Fibroblast of villous mesenchyme (primary cell): ENCODE measurements around the gene ARRDC1. TPM values are rescaled to one million over a fixed set of nuclear protein-coding genes. Genes with fewer than 3 reads are reported as not detected.

Source experiments
- DNase-seq: peaks from one replicate; pipeline ENCODE4 v3.0.0-alpha.2; 2010; ENCODE audit warnings: low read depth
- H3K4me3 ChIP-seq: 2 replicates; pipeline ENCODE4 v1.5.1; 2011; ENCODE audit warnings: low read depth, mild to moderate bottlenecking, low read length
- total RNA-seq: library from RNA; depleted of rRNA; stranded (reverse); fragments of >200 nt; gene quantifications from 2 replicates; pipeline ENCODE4 v1.2.3, GENCODE V29; 2012
- TF ChIP-seq, protein P1 (sequence below): IDR thresholded peaks from 2 replicates; pipeline ENCODE4 v1.5.1; 2012; ENCODE audit warnings: low read depth, mild to moderate bottlenecking, low read length; ENCODE audit not compliant: insufficient read depth

The ARRDC1 gene
- total RNA-seq, 1 donor: 12.5 TPM

DNA sequence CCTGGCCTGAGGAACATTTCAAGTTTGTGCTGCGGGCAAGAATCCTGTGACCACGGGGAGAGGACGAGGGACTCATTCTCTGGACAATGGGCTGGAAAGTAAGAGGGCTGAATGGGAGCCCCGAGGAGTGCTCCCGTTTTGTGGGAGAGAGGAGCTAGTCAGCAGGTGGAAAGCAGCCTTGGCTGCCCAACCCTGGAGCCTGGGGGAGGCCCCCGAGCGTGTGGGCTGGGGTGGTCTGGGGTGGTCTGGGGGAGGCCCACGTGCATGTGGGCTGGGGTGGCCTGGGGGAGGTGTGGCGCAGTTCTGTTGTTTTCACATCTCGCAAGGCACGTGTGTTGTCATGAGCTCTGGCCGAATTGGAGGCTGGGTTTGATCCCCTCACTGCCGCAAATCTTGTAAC lies 40.9 kb downstream of the ARRDC1 start:
- TF ChIP-seq, protein P1, sequence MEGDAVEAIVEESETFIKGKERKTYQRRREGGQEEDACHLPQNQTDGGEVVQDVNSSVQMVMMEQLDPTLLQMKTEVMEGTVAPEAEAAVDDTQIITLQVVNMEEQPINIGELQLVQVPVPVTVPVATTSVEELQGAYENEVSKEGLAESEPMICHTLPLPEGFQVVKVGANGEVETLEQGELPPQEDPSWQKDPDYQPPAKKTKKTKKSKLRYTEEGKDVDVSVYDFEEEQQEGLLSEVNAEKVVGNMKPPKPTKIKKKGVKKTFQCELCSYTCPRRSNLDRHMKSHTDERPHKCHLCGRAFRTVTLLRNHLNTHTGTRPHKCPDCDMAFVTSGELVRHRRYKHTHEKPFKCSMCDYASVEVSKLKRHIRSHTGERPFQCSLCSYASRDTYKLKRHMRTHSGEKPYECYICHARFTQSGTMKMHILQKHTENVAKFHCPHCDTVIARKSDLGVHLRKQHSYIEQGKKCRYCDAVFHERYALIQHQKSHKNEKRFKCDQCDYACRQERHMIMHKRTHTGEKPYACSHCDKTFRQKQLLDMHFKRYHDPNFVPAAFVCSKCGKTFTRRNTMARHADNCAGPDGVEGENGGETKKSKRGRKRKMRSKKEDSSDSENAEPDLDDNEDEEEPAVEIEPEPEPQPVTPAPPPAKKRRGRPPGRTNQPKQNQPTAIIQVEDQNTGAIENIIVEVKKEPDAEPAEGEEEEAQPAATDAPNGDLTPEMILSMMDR: no peak
- no peak overlapping the region for H3K4me3 ChIP-seq
- no peak for DNase-seq

DNA sequence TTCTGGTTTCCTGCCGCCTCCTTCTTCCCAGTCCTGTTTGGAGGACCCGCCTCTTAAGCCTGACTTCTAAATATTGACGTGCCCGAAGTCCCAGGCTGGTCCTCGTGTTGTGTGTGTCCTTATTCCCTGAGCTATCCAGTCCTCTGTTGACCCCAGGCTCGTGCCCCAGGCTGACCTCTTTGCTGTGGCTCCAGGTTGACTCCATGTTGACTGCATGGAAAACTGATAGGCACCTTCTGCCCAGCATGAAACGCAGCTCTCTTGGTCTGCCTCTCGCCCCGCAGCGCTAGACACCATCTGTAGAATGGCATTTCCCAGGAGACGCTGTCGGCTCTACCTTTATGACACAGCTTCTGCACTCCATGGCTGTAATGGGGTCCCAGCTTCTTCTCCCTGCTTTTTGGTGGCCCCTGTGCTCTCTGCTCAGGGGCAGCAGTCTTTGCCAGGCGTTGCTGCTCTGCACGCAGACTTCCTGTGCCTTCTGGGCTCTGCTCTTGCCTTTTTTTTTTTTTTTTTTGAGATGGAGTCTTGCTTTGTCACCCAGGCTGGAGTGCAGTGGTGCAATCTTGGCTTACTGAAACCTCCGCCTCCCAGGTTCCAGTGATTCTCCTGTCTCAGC lies 41.7 kb downstream of the ARRDC1 start:
- no peak overlapping the region for H3K4me3 ChIP-seq
- no peak for DNase-seq
- TF ChIP-seq, protein P1: no peak

DNA sequence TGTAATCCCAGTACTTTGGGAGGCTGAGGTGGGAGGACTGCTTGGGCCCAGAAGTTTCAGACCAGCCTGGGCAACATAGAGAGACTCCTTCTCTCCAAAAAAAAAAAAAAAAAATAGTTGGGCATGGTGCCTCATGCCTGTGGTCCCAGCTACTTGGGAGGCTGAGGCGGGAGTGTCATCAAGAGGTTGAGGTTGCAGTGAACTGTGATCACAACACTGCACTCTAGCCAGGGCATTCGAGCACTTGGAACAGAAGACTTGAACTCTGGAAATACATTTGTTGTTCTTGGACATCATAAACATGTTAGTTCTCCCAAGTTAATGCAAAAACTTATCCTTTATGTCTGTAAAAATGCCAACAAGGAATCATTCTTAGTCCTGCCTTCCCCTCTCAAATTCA lies 42.9 kb downstream of the ARRDC1 start:
- no peak for DNase-seq
- TF ChIP-seq, protein P1: no peak

DNA sequence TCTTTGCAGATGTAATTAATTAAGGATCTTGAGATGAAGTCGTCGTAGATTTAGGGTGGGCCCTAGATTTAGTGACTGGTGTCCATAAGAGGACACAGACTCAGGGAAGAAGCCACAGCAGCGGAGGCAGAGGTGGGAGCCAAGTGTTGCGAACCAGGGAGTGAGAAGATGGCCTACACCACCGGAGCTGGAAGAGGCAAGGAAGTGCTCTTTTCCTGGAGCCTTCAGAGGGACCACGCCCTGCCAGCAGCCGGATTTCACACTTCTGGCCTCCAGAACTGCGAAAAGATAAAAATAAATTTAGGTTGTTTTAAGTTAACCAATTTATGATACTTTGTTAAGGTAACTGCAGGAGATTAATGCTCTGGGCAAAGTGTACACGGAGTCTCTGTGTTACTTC lies 44.1 kb downstream of the ARRDC1 start:
- TF ChIP-seq, protein P1: no peak
- H3K4me3 ChIP-seq: no peak overlapping the region
- DNase-seq: no peak

More for the DNA sequence above, 42.9 kb downstream of the ARRDC1 start:
- no peak overlapping the region for H3K4me3 ChIP-seq

DNA sequence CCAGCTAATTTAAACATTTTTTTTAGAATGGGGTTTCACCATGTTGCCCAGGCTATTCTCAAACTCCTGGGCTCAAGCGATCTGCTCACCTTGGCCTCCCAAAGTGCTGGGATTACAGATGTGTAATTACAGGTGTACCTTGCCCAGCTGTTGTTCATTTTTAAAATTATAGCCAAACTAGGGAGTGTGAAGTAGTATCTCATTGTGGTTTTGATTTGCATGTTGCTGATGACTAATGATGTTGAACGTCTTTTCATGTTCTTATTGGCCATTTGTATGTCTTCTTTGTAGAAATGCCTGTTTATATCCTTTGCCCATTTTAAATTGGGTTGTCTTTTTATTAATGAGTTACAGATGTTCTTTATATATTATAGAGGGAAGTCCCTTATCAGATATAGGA lies 44.8 kb downstream of the ARRDC1 start:
- H3K4me3 ChIP-seq: no peak overlapping the region
- no peak for DNase-seq
- TF ChIP-seq, protein P1: no peak

DNA sequence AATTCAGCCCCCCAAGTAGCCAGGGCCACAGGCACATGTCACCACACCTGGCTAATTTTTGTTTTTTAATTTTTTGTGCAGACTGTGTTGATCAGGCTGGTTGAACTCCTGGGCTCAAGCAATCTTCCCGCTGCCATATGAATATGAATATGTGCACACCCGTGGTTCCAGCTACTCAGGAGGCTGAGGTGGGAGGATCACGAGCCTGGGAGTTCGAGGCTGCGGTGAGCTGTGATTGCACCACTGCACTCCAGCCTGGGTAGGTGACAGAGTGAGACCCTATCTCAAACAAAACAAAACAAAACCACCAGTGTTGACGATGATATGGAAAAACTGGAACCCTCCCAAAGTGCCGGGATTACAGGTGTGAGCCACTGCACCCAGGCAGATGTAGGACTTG lies 45.3 kb downstream of the ARRDC1 start:
- DNase-seq: no peak
- H3K4me3 ChIP-seq: no peak overlapping the region
- TF ChIP-seq, protein P1: no peak

DNA sequence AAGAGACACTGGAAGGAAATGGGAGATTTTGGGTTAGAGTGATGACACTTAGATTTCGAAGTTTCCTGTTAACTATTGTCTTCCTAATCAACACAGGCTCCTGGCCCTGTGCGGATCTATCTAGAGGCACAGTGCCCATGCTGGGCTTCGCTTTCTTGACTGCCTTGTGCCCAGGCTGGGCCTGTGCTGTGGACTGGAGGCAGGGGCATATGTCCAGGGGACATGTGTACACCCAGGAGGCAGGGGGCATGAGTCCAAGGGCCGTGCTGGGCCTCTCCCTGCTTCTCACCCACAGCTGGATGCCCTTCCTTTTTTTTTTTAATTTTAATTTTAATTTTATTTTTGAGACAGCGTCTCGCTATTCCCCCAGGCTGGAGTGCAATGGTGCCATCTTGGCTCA lies 50.9 kb downstream of the ARRDC1 start:
- TF ChIP-seq, protein P1: no peak
- H3K4me3 ChIP-seq: no peak overlapping the region
- no peak for DNase-seq
